NCI-H187 treated with DMSO at 0.1 percent for 48 hours (cell line): ENCODE results near the gene GID8.

Source experiments
- DNase-seq: peaks from one replicate; lab custom pipeline; 2025; lab: John Stamatoyannopoulos, UW

The GID8 gene

GRCh38 chr20:62938105-62938888, at the start of gene GID8:
TSS of gene GID8 (plus strand) at chr20:62938147. CDS start at chr20:62941503, 3,356 bp downstream.
- no peak for DNase-seq

DNA sequence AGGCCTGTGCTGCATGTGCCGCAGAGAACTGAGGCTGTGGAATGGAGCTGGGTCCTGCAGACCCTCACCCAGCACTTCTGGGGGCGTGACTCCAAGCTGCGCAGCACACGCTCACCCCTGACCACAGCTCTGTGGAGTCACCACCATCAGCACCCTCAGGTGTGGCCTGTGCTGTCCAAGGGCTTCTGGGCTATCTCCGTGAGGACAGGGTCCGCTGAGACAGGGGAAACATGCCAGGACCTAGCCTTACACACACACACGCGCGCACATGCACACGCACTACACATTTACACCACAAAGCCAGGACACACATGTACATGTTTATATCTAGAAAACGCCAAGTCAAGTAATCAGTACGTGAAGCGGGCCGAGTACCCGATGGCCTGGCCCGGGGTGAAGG, 49.5 kb upstream of the GID8 start:
- DNase-seq, result no peak

- no peak for DNase-seq
These were observed 49.0 kb upstream of the GID8 start for GRCh38 chr20:62888910-62889309.

- DNase-seq, result no peak
These were observed 48.5 kb upstream of the GID8 start for GRCh38 chr20:62889411-62889810.

DNA sequence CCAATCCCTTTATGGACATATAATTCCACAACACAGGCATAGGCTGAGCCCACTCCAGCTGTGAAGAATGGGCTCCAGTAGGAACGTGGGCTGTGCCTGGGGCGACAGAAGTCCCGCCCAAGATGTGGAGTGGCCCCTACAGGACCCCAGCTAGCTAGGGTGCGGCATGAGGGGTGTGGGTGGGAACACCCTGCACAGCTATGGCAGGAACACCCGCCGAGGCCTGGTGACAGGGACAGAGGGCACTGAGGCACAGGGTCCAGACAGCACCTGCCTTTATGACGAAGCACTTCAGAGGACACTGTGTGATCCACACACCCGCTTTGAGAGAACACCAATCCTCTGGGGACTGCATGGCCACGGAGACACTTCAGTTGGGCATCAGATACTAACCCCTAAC, 48.1 kb upstream of the GID8 start:
- no peak for DNase-seq

DNA sequence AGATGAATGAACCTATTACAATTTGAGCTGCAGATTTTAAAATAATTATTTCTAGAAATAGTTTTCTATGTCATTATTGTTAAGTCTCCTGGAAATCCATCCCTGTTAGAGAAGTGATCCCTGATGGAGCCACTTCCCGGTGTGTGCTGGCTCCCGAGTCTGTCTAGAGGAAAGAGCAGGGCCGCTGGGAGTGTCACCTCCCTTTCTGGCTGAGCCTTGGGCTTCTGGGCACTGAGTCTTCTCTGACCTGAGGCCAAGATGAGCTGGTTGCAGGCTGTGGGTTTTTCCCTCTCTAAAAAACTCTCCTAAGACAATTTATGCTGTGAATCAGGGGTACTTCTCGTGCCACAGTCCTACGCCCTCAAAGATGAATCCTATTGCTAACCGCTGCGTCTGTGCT, 47.5 kb upstream of the GID8 start:
- DNase-seq, result no peak

DNA sequence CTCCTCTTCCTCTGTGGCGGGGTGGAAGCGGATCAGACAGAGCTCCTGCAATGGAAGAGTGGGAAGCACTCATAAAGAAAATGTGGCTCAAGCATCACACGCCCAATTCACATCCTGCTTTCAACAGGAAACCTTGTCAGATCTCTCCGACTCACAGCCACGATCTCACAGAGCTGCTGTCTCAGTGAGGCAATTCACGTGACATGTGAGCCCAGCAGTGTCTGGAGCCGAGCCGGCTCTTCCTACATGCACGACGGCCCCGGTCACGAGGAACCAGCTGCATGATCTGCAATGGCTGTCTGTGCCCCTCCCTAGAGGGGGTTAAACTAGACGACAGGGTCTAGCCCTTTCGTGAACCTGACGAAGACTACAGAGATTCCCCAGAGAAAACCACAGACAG, 46.8 kb upstream of the GID8 start:
- no peak for DNase-seq

DNA sequence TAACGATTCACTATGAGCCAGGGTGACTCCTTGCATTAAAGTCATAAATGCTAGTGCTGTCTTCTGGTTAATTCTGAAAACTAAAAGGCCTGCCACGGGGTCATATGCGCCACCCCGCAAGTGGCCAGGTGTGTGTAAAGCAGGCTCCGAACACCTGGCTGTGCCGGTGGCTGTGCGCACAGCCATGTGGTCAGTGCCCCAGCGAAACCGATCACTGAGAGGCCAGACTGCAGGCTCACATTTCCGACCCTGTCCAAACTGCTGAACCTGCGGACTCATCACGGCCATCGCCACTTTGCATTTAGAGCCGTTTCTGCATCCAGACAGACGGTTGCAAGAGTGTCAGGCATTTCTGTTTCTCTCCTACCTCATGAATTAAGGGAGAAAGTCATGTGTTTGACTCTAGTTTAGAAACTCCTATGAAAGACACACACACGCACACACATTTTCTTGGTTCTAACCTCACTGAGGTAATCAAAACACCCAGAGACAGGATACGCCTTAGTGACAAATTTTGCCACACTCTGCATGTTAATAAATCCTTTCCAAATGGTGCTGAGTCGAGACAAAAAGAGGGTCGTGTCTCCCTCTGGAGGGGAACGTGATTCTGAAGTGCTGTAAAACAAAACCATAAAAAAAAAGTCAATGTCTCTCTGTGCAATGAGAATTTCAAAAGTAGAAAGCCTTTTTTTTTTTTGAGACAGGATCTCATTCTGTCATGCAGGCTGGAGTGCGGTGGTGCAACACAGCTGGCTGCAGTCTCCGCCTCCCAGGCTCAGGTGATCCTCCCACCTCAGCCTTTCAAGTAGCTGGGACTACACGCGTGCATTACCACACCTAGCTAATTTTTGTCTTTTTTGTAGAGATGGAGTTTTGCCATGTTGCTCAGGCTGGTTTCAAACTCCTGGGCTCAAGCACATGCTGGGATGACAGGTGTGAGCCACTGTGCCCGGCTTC, 45.3 kb upstream of the GID8 start:
- no peak for DNase-seq

- DNase-seq, result no peak
These were observed 44.2 kb upstream of the GID8 start for GRCh38 chr20:62893700-62894099.

GRCh38 chr20:62894261-62894660, 43.7 kb upstream of the GID8 start:
- no peak for DNase-seq

GRCh38 chr20:62895539-62895938, 42.4 kb upstream of the GID8 start:
- DNase-seq, result no peak

DNA sequence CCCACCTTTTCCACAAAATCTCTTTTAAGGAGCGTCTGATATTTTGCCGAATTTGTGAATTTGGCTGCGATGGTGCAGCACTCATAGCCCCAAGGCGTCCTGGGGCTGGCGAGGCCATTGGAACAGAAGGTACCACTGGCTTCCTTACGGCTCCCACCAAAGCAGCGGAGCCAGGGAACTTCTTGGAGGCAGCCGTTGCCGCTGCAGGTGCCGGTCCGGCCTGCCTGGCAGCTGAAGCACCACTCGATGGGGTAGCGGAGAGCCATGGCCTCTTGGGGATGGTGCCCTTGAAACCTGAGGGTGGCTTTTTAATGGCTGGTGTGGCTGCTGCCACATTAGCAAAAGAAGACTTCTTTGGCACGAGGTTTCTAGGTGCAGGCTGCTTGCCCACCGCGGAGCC, 41.4 kb upstream of the GID8 start:
- no peak for DNase-seq

GRCh38 chr20:62897666-62898065, 40.3 kb upstream of the GID8 start:
- no peak for DNase-seq

- DNase-seq, result no peak
These were observed 39.6 kb upstream of the GID8 start for GRCh38 chr20:62898093-62898964.

- peak; percentile 46 for DNase-seq
These were observed 38.8 kb upstream of the GID8 start for GRCh38 chr20:62898970-62899632.

- DNase-seq, result no peak
These were observed 38.3 kb upstream of the GID8 start for GRCh38 chr20:62899633-62900051.

DNA sequence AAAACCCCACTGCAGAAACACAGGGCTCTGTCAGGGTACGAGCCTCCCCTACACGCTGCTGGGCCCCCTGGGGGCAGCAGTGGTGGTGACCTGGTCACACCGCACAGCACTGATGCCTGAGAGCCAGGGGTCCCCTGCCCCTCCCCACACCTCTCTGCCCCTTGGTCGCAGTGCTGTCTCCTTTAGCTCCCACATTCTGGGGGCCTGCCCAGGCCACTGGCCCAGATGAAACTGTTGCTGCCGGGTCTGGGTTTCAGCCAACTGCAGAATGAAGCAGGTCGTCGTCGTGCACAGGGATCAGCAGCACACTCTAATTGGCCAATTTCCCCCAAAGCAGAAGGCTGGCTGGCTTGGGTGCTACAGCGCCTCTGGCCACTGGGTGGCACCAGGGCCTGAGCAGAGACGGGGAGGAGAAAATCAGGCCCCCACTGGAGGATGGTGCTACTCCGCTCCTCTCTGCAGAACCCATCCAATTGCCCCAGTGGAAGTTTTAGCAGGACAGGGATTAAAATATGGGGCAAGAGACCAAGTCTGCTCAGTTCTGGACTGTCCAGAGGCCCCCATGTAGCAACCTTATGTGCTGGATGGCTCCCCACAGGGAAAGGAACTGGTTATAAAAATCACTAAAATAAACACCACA, 37.8 kb upstream of the GID8 start:
- DNase-seq, result no peak

DNA sequence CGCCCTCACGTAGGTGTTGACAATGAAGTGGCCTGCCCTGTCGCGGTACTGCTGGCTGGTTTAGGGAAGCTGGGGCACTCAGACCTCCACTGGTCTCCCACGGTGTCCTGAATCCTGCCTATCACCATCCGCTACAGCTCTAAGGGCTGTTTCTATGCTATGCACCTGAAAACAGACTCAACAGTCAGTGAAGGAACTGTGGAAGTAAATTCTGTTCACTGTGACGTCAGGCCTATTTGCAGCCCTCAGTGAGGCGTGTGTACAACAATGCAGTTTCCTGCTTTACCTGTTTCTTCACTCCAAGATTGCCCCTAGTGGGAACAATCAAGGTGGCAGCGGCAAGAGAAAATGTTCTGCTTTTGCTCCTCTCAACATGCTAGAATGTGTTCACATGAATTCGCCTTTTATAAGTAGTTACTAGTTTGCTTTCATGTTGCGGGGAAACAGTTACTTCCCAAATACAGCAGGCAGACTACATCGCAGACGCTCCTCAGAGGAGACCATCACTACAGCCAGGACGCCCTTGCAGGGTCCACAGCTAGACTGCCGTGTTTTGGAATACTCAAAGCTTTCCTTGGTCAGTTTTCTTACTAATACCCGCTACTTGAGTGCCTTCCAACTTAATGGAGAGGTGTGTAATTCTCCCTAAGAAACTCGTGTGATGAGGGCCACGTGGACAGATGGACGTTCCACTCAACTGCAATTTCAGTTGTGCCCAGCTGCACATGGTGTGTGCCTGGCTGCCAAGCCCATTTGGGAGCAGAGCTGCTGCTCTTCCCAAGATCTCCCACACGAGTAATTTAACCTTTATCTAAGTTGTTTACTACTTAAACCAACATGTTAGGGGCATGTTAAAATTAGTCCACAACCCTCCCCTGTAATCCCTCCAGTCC, 37.0 kb upstream of the GID8 start:
- no peak for DNase-seq

DNA sequence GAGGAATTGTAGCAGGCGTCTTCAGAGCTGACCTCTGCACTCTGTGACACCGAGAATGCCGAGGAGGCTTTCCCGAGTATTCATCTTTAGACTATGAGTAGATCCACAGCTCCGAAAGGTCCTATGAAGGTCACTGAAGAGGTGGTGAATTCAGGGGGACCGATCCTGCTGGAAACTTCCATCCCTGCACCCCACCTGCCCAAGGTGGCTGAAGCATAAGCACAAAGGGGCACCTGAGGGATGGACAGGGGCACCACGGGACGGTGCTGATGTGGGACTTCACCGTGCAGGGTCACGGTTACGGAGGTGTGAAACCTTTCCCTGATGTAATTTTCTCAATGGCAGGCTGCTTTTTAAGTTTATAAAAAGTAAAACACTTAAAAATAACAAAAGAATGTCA, 36.1 kb upstream of the GID8 start:
- DNase-seq, result no peak
